Activated naive CD4-positive, alpha-beta T cell treated with anti-CD3 and anti-CD28 coated beads for 36 hours (primary cell): ENCODE measurements around the gene POU3F2. TPM values are rescaled to one million over a fixed set of nuclear protein-coding genes. Genes with fewer than 3 reads are reported as not detected.

Experiments
- CTCF ChIA-PET: fragments of 350-600 bp; sonication (Branson Sonifier 250); formaldehyde crosslinking; loops from one replicate; lab custom pipeline; 2021; ENCODE audit warnings: antibody characterized with exemption; lab: Charles Lee
- DNase-seq: peaks from one replicate; pipeline ENCODE4 v3.0.0-alpha.2; 2020
- H3K27ac Mint-ChIP-seq: one replicate; pipeline ENCODE4 v1.8.0; 2021; ENCODE audit warnings: mild to moderate bottlenecking, mixed read lengths
- H3K27me3 Mint-ChIP-seq: one replicate; pipeline ENCODE4 v1.8.0; 2021; ENCODE audit warnings: low read depth, mixed read lengths
- H3K36me3 Mint-ChIP-seq: one replicate; pipeline ENCODE4 v1.8.0; 2021; ENCODE audit warnings: low read depth, mixed read lengths
- H3K4me1 Mint-ChIP-seq: one replicate; pipeline ENCODE4 v1.8.0; 2021; ENCODE audit warnings: low read depth, mixed read lengths
- H3K4me3 Mint-ChIP-seq: one replicate; pipeline ENCODE4 v1.8.0; 2021; ENCODE audit warnings: mild to moderate bottlenecking, moderate library complexity, mixed read lengths
- H3K9me3 Mint-ChIP-seq: one replicate; pipeline ENCODE4 v1.8.0; 2021; ENCODE audit warnings: mixed read lengths
- intact Hi-C: fragments of 100-400 bp; cut with micrococcal nuclease; formaldehyde crosslinking; loops from one replicate; pipeline ENCODE4 v1.15.1; 2023
- total RNA-seq, 2 experiments: library from RNA; stranded (reverse); gene quantifications; one replicate each; pipeline ENCODE4 v1.2.3, GENCODE V29; 2021

Gene POU3F2
- total RNA-seq = not detected

GRCh38 chr6:98834060-98835031, at the start of gene POU3F2:
POU3F2 (plus strand) TSS chr6:98834574; CDS start chr6:98834874, 300 bp downstream.
- peaks cover 72% of the 10 kb centered on the region for H3K27me3 Mint-ChIP-seq
- peak within 1 kb of the TSS; percentile 73 for H3K4me3 Mint-ChIP-seq
- CTCF ChIA-PET = interaction anchor here (1.6 kb wide), 1 partner anchor 11 kb away, joined by 4 read pairs; no protein-coding TSS in a partner anchor
- intact Hi-C loops = loop anchor here (1.0 to 10.0 kb wide), 6 partner anchors 8 to 1937 kb away; partner anchors contain the start of genes FBXL4, KLHL32, MMS22L and NDUFAF4
- H3K4me1 Mint-ChIP-seq = peaks cover 34% of the 10 kb centered on the region
- no peaks in the 10 kb centered on the region for H3K9me3 Mint-ChIP-seq
- H3K27ac Mint-ChIP-seq = no peak within 1 kb of the TSS
- no peaks in the 10 kb centered on the region for H3K36me3 Mint-ChIP-seq
- DNase-seq = peak; percentile 78

GRCh38 chr6:98787435-98787834, 46.9 kb upstream of the POU3F2 start:
- Mint-ChIP-seq H3K9me3 (no peaks in the 10 kb centered on the region), H3K27me3 (peaks cover 38% of the 10 kb centered on the region), H3K27ac (no peak overlapping the region), H3K4me1 (no peaks in the 10 kb centered on the region), H3K36me3 (no peaks in the 10 kb centered on the region), H3K4me3 (no peak overlapping the region)
- intact Hi-C loops = no loop called here
- CTCF ChIA-PET = interaction anchor here (0.6 kb wide), 1 partner anchor 458 kb away, joined by 3 read pairs; no protein-coding TSS in a partner anchor
- no peak for DNase-seq

GRCh38 chr6:98787961-98788360, 46.4 kb upstream of the POU3F2 start:
- Mint-ChIP-seq H3K27ac (no peak overlapping the region), H3K9me3 (no peaks in the 10 kb centered on the region), H3K27me3 (peaks cover 39% of the 10 kb centered on the region), H3K4me1 (no peaks in the 10 kb centered on the region), H3K36me3 (no peaks in the 10 kb centered on the region), H3K4me3 (no peak overlapping the region)
- DNase-seq = no peak
- intact Hi-C loops = no loop called here
- CTCF ChIA-PET = no interaction called here

GRCh38 chr6:98794307-98794842, 40.0 kb upstream of the POU3F2 start:
- CTCF ChIA-PET = no interaction called here
- H3K4me1 Mint-ChIP-seq = no peaks in the 10 kb centered on the region
- H3K36me3 Mint-ChIP-seq = no peaks in the 10 kb centered on the region
- no peak for DNase-seq
- intact Hi-C loops = no loop called here
- H3K4me3 Mint-ChIP-seq = no peak overlapping the region
- H3K9me3 Mint-ChIP-seq = no peaks in the 10 kb centered on the region
- peaks cover 19% of the 10 kb centered on the region for H3K27me3 Mint-ChIP-seq
- H3K27ac Mint-ChIP-seq = no peak overlapping the region

GRCh38 chr6:98797217-98797994, 37.0 kb upstream of the POU3F2 start:
- Mint-ChIP-seq H3K36me3 (no peaks in the 10 kb centered on the region), H3K9me3 (no peaks in the 10 kb centered on the region), H3K4me3 (no peak overlapping the region), H3K27ac (no peak overlapping the region), H3K27me3 (peaks cover 12% of the 10 kb centered on the region), H3K4me1 (no peaks in the 10 kb centered on the region)
- CTCF ChIA-PET = no interaction called here
- intact Hi-C loops = no loop called here
- no peak for DNase-seq

GRCh38 chr6:98800866-98801265, 33.5 kb upstream of the POU3F2 start:
- intact Hi-C loops = no loop called here
- peaks cover 2% of the 10 kb centered on the region for H3K9me3 Mint-ChIP-seq
- peaks cover 22% of the 10 kb centered on the region for H3K27me3 Mint-ChIP-seq
- no peak overlapping the region for H3K4me3 Mint-ChIP-seq
- CTCF ChIA-PET = no interaction called here
- no peaks in the 10 kb centered on the region for H3K36me3 Mint-ChIP-seq
- DNase-seq = no peak
- no peaks in the 10 kb centered on the region for H3K4me1 Mint-ChIP-seq
- H3K27ac Mint-ChIP-seq = no peak overlapping the region

- intact Hi-C loops = no loop called here
- H3K27me3 Mint-ChIP-seq = peaks cover 15% of the 10 kb centered on the region
- peaks cover 2% of the 10 kb centered on the region for H3K9me3 Mint-ChIP-seq
- H3K4me3 Mint-ChIP-seq = no peak overlapping the region
- CTCF ChIA-PET = no interaction called here
- no peak for DNase-seq
- H3K4me1 Mint-ChIP-seq = no peaks in the 10 kb centered on the region
- H3K27ac Mint-ChIP-seq = no peak overlapping the region
- H3K36me3 Mint-ChIP-seq = no peaks in the 10 kb centered on the region
Measured at GRCh38 chr6:98808541-98809210, 25.7 kb upstream of the POU3F2 start.

- no peak for DNase-seq
Measured at GRCh38 chr6:98812220-98812619, 22.2 kb upstream of the POU3F2 start.

GRCh38 chr6:98816799-98817198, 17.6 kb upstream of the POU3F2 start:
- intact Hi-C loops = no loop called here
- no peak for DNase-seq
- H3K27me3 Mint-ChIP-seq = peaks cover 46% of the 10 kb centered on the region
- no peak overlapping the region for H3K4me3 Mint-ChIP-seq
- no peak overlapping the region for H3K27ac Mint-ChIP-seq
- H3K4me1 Mint-ChIP-seq = no peaks in the 10 kb centered on the region
- H3K9me3 Mint-ChIP-seq = peaks cover 2% of the 10 kb centered on the region
- no peaks in the 10 kb centered on the region for H3K36me3 Mint-ChIP-seq
- CTCF ChIA-PET = interaction anchor here (0.7 to 1.1 kb wide), 2 partner anchors 29 to 466 kb away, joined by 3 read pairs; no protein-coding TSS in a partner anchor

More at GRCh38 chr6:98812220-98812619, 22.2 kb upstream of the POU3F2 start:
- no peak overlapping the region for H3K27ac Mint-ChIP-seq
- H3K4me1 Mint-ChIP-seq = no peaks in the 10 kb centered on the region
- no peak overlapping the region for H3K4me3 Mint-ChIP-seq
- peaks cover 2% of the 10 kb centered on the region for H3K9me3 Mint-ChIP-seq
- peaks cover 18% of the 10 kb centered on the region for H3K27me3 Mint-ChIP-seq
- CTCF ChIA-PET = no interaction called here
- no peaks in the 10 kb centered on the region for H3K36me3 Mint-ChIP-seq
- intact Hi-C loops = no loop called here

GRCh38 chr6:98821756-98822405, 12.5 kb upstream of the POU3F2 start:
- CTCF ChIA-PET = no interaction called here
- peaks cover 14% of the 10 kb centered on the region for H3K4me1 Mint-ChIP-seq
- peaks cover 76% of the 10 kb centered on the region for H3K27me3 Mint-ChIP-seq
- intact Hi-C loops = no loop called here
- H3K27ac Mint-ChIP-seq = no peak overlapping the region
- H3K9me3 Mint-ChIP-seq = no peaks in the 10 kb centered on the region
- no peaks in the 10 kb centered on the region for H3K36me3 Mint-ChIP-seq
- DNase-seq = no peak
- H3K4me3 Mint-ChIP-seq = no peak overlapping the region

- H3K36me3 Mint-ChIP-seq = no peaks in the 10 kb centered on the region
- no peak overlapping the region for H3K4me3 Mint-ChIP-seq
- peaks cover 22% of the 10 kb centered on the region for H3K4me1 Mint-ChIP-seq
- intact Hi-C loops = no loop called here
- no peak for DNase-seq
- no peak overlapping the region for H3K27ac Mint-ChIP-seq
- CTCF ChIA-PET = interaction anchor here (1.0 kb wide), 1 partner anchor 10 kb away, joined by 4 read pairs; no protein-coding TSS in a partner anchor
- no peaks in the 10 kb centered on the region for H3K9me3 Mint-ChIP-seq
- H3K27me3 Mint-ChIP-seq = peaks cover 81% of the 10 kb centered on the region
Measured at GRCh38 chr6:98823428-98824161, 10.8 kb upstream of the POU3F2 start.
